GM23338 (cell line): Measurements from ENCODE around the gene GPR183.

Source experiments
- CREB1 ChIP-seq: fragments of 250-450 bp; sonication (Bioruptor Pico); IDR thresholded peaks from 2 replicates; pipeline ENCODE4 v1.5.0; 2020; ENCODE audit warnings: low read depth, mild to moderate bottlenecking, moderate library complexity
- EZH2 ChIP-seq: fragments of 200-600 bp; sonication (generic); IDR thresholded peaks from one replicate; pipeline ENCODE4 v1.8.0; 2017; ENCODE audit warnings: antibody characterized with exemption, mild to moderate bottlenecking, low read depth; ENCODE audit not compliant: unreplicated experiment
- EZH2phosphoT487 ChIP-seq: fragments of 200-600 bp; sonication (generic); IDR thresholded peaks from one replicate; pipeline ENCODE4 v1.8.1; 2018; ENCODE audit warnings: antibody characterized with exemption; ENCODE audit not compliant: unreplicated experiment
- JUNB ChIP-seq: IDR thresholded peaks from one replicate; pipeline ENCODE4 v1.6.1; 2016; ENCODE audit warnings: antibody characterized with exemption; ENCODE audit not compliant: unreplicated experiment
- POLR2AphosphoS5 ChIP-seq: IDR thresholded peaks from 2 replicates; pipeline ENCODE4 v1.6.1; 2016; ENCODE audit warnings: antibody characterized with exemption, low read depth
- STAT1 ChIP-seq: IDR thresholded peaks from one replicate; pipeline ENCODE4 v1.6.1; 2016; ENCODE audit warnings: antibody characterized with exemption; ENCODE audit not compliant: unreplicated experiment
- TF ChIP-seq, protein P1 (sequence below): IDR thresholded peaks from one replicate; pipeline ENCODE4 v1.6.1; 2018; ENCODE audit warnings: antibody characterized with exemption; ENCODE audit not compliant: unreplicated experiment
- TF ChIP-seq, protein P2 (sequence below), 2 experiments: fragments of 200-600 bp in 1 of 2; sonication (generic) in 1 of 2; conservative IDR thresholded peaks; 2 replicates each; pipeline versions ENCODE4 v1.5.1 to v1.6.1; 2016 to 2017; ENCODE audit warnings: antibody characterized with exemption in 2 of 2, low read depth in 2 of 2, mild to moderate bottlenecking in 2 of 2, moderate library complexity in 1 of 2
- TF ChIP-seq, protein P3 (sequence below): IDR thresholded peaks from 2 replicates; pipeline ENCODE4 v1.6.1; 2016; ENCODE audit warnings: antibody characterized with exemption

DNA sequence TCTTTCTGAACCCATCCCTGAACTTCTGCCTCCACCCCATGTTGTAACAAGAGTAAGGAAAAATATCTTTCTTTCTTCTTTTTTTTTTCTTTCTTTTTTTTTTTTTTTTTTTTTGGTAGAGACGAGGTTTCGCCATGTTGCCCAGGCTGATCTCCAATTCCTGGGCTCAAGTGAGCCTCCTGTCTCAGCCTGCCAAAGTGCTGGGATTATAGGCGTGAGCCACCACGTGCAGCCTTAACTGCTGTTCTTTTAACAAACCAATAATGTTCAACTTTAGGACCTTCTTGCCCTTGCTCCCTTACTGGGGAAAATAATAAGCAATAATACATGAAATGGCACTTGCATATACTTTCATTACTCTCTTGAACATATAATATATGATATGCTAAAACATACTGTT, 19.6 kb downstream of the GPR183 start:
- TF ChIP-seq, protein P1, sequence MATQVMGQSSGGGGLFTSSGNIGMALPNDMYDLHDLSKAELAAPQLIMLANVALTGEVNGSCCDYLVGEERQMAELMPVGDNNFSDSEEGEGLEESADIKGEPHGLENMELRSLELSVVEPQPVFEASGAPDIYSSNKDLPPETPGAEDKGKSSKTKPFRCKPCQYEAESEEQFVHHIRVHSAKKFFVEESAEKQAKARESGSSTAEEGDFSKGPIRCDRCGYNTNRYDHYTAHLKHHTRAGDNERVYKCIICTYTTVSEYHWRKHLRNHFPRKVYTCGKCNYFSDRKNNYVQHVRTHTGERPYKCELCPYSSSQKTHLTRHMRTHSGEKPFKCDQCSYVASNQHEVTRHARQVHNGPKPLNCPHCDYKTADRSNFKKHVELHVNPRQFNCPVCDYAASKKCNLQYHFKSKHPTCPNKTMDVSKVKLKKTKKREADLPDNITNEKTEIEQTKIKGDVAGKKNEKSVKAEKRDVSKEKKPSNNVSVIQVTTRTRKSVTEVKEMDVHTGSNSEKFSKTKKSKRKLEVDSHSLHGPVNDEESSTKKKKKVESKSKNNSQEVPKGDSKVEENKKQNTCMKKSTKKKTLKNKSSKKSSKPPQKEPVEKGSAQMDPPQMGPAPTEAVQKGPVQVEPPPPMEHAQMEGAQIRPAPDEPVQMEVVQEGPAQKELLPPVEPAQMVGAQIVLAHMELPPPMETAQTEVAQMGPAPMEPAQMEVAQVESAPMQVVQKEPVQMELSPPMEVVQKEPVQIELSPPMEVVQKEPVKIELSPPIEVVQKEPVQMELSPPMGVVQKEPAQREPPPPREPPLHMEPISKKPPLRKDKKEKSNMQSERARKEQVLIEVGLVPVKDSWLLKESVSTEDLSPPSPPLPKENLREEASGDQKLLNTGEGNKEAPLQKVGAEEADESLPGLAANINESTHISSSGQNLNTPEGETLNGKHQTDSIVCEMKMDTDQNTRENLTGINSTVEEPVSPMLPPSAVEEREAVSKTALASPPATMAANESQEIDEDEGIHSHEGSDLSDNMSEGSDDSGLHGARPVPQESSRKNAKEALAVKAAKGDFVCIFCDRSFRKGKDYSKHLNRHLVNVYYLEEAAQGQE = no peak
- TF ChIP-seq, protein P2, sequence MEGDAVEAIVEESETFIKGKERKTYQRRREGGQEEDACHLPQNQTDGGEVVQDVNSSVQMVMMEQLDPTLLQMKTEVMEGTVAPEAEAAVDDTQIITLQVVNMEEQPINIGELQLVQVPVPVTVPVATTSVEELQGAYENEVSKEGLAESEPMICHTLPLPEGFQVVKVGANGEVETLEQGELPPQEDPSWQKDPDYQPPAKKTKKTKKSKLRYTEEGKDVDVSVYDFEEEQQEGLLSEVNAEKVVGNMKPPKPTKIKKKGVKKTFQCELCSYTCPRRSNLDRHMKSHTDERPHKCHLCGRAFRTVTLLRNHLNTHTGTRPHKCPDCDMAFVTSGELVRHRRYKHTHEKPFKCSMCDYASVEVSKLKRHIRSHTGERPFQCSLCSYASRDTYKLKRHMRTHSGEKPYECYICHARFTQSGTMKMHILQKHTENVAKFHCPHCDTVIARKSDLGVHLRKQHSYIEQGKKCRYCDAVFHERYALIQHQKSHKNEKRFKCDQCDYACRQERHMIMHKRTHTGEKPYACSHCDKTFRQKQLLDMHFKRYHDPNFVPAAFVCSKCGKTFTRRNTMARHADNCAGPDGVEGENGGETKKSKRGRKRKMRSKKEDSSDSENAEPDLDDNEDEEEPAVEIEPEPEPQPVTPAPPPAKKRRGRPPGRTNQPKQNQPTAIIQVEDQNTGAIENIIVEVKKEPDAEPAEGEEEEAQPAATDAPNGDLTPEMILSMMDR (conservative IDR thresholded peaks at IDR 0.05; ENCODE audit: low read depth in 2 of 2) = no peak
- no peak for TF ChIP-seq POLR2AphosphoS5
- no peak for TF ChIP-seq EZH2phosphoT487
- TF ChIP-seq CREB1 (CRISPR knock-in tag) = no peak
- TF ChIP-seq EZH2 = no peak
- TF ChIP-seq STAT1 = no peak
- TF ChIP-seq JUNB = no peak
- TF ChIP-seq, protein P3, sequence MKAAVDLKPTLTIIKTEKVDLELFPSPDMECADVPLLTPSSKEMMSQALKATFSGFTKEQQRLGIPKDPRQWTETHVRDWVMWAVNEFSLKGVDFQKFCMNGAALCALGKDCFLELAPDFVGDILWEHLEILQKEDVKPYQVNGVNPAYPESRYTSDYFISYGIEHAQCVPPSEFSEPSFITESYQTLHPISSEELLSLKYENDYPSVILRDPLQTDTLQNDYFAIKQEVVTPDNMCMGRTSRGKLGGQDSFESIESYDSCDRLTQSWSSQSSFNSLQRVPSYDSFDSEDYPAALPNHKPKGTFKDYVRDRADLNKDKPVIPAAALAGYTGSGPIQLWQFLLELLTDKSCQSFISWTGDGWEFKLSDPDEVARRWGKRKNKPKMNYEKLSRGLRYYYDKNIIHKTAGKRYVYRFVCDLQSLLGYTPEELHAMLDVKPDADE = no peak
